ENCODE data around the gene GNPDA1.

- TF ChIP-seq POLR2A (IDR thresholded peaks at IDR 0.05; ENCODE audit: low read length) (no peak), GATA1 (IDR thresholded peaks at IDR 0.05; ENCODE audit: low read depth, low read length) (no peak)
These were observed 44.2 kb upstream of the GNPDA1 start for GRCh38 chr5:142056816-142057696.

Data from erythroblast (primary cell).